Keratinocyte (primary cell): ENCODE data around the gene MNAT1.

Experiments used
- EZH2 ChIP-seq: IDR thresholded peaks from one replicate; pipeline ENCODE4 v1.6.1; 2012; ENCODE audit warnings: inconsistent platforms, mild to moderate bottlenecking, low read length, moderate library complexity
- TF ChIP-seq, protein P1 (sequence below), 3 experiments: IDR thresholded peaks in 1 of 3; conservative IDR thresholded peaks in 1 of 3; optimal IDR thresholded peaks in 1 of 3; 2 replicates in 2 of 3; 3 replicates in 1 of 3; pipeline versions ENCODE3 to v1.5.1; 2011; ENCODE audit warnings: low read length in 3 of 3, mild to moderate bottlenecking in 3 of 3, moderate library complexity in 2 of 3, control low read depth in 1 of 3, inconsistent platforms in 1 of 3; ENCODE audit not compliant: insufficient read depth in 2 of 3; ENCODE audit errors: extremely low read depth in 1 of 3

DNA sequence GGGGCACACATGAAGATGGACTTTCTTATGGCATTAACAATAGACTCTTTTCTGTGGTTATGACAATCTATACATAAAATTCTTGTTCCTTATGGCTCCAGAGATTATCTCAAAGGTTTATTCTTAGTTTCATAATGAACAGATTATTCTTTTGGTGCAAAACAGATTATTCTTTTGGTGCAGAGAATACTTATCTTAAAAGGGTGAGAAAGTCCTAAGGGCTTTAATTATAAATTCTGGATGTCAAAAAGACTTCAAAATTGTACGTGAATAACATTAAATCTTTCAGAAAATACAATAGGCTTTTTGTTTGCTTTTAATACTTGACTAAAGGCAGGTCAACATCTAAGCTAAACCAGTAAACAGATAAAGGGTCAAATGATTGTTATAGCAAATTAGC lies 69.3 kb downstream of the MNAT1 start:
- TF ChIP-seq, protein P1, sequence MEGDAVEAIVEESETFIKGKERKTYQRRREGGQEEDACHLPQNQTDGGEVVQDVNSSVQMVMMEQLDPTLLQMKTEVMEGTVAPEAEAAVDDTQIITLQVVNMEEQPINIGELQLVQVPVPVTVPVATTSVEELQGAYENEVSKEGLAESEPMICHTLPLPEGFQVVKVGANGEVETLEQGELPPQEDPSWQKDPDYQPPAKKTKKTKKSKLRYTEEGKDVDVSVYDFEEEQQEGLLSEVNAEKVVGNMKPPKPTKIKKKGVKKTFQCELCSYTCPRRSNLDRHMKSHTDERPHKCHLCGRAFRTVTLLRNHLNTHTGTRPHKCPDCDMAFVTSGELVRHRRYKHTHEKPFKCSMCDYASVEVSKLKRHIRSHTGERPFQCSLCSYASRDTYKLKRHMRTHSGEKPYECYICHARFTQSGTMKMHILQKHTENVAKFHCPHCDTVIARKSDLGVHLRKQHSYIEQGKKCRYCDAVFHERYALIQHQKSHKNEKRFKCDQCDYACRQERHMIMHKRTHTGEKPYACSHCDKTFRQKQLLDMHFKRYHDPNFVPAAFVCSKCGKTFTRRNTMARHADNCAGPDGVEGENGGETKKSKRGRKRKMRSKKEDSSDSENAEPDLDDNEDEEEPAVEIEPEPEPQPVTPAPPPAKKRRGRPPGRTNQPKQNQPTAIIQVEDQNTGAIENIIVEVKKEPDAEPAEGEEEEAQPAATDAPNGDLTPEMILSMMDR (optimal IDR thresholded peaks at IDR 0.05 in 1 of 3, IDR thresholded peaks at IDR 0.05 in 1 of 3, conservative IDR thresholded peaks at IDR 0.05 in 1 of 3; ENCODE audit: extremely low read depth in 1 of 3, insufficient read depth in 2 of 3, low read length in 3 of 3): no peak
- TF ChIP-seq EZH2: no peak
